ENCODE data around the gene CTNNA1.

- TF ChIP-seq, protein P1, sequence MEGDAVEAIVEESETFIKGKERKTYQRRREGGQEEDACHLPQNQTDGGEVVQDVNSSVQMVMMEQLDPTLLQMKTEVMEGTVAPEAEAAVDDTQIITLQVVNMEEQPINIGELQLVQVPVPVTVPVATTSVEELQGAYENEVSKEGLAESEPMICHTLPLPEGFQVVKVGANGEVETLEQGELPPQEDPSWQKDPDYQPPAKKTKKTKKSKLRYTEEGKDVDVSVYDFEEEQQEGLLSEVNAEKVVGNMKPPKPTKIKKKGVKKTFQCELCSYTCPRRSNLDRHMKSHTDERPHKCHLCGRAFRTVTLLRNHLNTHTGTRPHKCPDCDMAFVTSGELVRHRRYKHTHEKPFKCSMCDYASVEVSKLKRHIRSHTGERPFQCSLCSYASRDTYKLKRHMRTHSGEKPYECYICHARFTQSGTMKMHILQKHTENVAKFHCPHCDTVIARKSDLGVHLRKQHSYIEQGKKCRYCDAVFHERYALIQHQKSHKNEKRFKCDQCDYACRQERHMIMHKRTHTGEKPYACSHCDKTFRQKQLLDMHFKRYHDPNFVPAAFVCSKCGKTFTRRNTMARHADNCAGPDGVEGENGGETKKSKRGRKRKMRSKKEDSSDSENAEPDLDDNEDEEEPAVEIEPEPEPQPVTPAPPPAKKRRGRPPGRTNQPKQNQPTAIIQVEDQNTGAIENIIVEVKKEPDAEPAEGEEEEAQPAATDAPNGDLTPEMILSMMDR (IDR thresholded peaks at IDR 0.05; ENCODE audit: extremely low read depth in 1 of 2, insufficient read depth in 1 of 2, low read depth in 1 of 2, low read length in 2 of 2), result no peak
- TF ChIP-seq POLR2A (IDR thresholded peaks at IDR 0.05; ENCODE audit: low read depth, low read length) (no peak), JUN (IDR thresholded peaks at IDR 0.05; ENCODE audit: borderline replicate concordance, insufficient read depth, insufficient read length, low read depth) (no peak), POLR2AphosphoS5 (IDR thresholded peaks at IDR 0.05; ENCODE audit: insufficient read depth, low read depth, low read length) (no peak), MAX (IDR thresholded peaks at IDR 0.05; ENCODE audit: insufficient read depth, insufficient read length) (no peak), EZH2 (IDR thresholded peaks at IDR 0.05; ENCODE audit: borderline replicate concordance, low read depth, low read length, severe bottlenecking) (no peak), FOS (IDR thresholded peaks at IDR 0.05; ENCODE audit: borderline replicate concordance, insufficient read depth, low read length) (no peak)
Measured at GRCh38 chr5:138927544-138927943, 174.3 kb downstream of the CTNNA1 start.

Data from endothelial cell of umbilical vein (primary cell).